Activated naive CD4-positive, alpha-beta T cell treated with anti-CD3 and anti-CD28 coated beads, Interleukin-2, amount 10 ng/mL, durations not matched to agents 7 days and 5 days (primary cell): ENCODE measurements around the gene GNAL.

Experiments
- CTCF ChIA-PET: fragments of 350-600 bp; sonication (Branson Sonifier 250); formaldehyde crosslinking; loops from one replicate; lab custom pipeline; 2021; ENCODE audit warnings: antibody characterized with exemption; lab: Charles Lee
- DNase-seq: peaks from one replicate; pipeline ENCODE4 v3.0.0-alpha.2; 2020
- H3K27ac Mint-ChIP-seq: one replicate; pipeline ENCODE4 v1.8.0; 2021; ENCODE audit warnings: mild to moderate bottlenecking, moderate library complexity, mixed read lengths
- H3K27me3 Mint-ChIP-seq: one replicate; pipeline ENCODE4 v1.8.0; 2021; ENCODE audit warnings: mild to moderate bottlenecking, mixed read lengths
- H3K36me3 Mint-ChIP-seq: one replicate; pipeline ENCODE4 v1.8.0; 2021; ENCODE audit warnings: mixed read lengths
- H3K4me1 Mint-ChIP-seq: one replicate; pipeline ENCODE4 v1.8.0; 2021; ENCODE audit warnings: mixed read lengths
- H3K4me3 Mint-ChIP-seq: one replicate; pipeline ENCODE4 v1.8.0; 2021; ENCODE audit warnings: mild to moderate bottlenecking, moderate library complexity, mixed read lengths
- H3K9me3 Mint-ChIP-seq: one replicate; pipeline ENCODE4 v1.8.0; 2021; ENCODE audit warnings: mixed read lengths

The GNAL gene

DNA sequence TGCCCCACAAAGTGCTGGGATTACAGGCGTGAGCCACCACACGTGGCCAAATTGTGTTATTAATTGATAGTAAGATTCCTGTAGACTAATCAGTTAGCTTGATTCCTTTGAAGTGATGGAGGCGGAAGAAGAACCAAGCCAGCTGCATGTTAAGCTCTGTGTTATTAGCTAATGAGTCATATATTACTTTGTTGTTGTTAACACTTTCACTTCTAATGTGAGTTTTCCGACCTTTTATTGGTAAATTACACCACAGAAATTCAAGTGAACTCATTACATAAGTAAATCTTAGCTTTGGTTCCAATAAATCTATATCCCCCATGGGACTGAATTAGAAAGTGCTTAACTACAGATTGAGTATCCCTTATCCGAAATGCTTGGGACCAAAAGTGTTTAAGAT, 182.4 kb downstream of the GNAL start:
- peaks cover under 1% of the 10 kb centered on the region for H3K27me3 Mint-ChIP-seq
- no peak for DNase-seq
- no peaks in the 10 kb centered on the region for H3K4me1 Mint-ChIP-seq
- H3K36me3 Mint-ChIP-seq, result peaks cover 2% of the 10 kb centered on the region
- H3K27ac Mint-ChIP-seq, result no peak overlapping the region
- CTCF ChIA-PET, result interaction anchor here (1.0 kb wide), 1 partner anchor 13 kb away, joined by 3 read pairs; no protein-coding TSS in a partner anchor
- H3K4me3 Mint-ChIP-seq, result no peak overlapping the region
- peaks cover 2% of the 10 kb centered on the region for H3K9me3 Mint-ChIP-seq

GRCh38 chr18:11872479-11873136, 183.5 kb downstream of the GNAL start:
- Mint-ChIP-seq H3K4me1 (no peaks in the 10 kb centered on the region), H3K4me3 (no peak overlapping the region), H3K36me3 (peaks cover 2% of the 10 kb centered on the region), H3K27ac (no peak overlapping the region), H3K27me3 (no peaks in the 10 kb centered on the region), H3K9me3 (peaks cover 2% of the 10 kb centered on the region)
- DNase-seq, result no peak
- CTCF ChIA-PET, result interaction anchor here (1.0 to 1.5 kb wide), 2 partner anchors 14 to 217 kb away, joined by 3 read pairs; no protein-coding TSS in a partner anchor

GRCh38 chr18:11873670-11874340, 184.7 kb downstream of the GNAL start:
- Mint-ChIP-seq H3K27ac (no peak overlapping the region), H3K9me3 (peaks cover 2% of the 10 kb centered on the region), H3K36me3 (peaks cover 2% of the 10 kb centered on the region), H3K4me1 (no peaks in the 10 kb centered on the region), H3K27me3 (no peaks in the 10 kb centered on the region), H3K4me3 (no peak overlapping the region)
- no peak for DNase-seq
- CTCF ChIA-PET, result interaction anchor here (1.5 kb wide), 1 partner anchor 13 kb away, joined by 3 read pairs; no protein-coding TSS in a partner anchor

DNA sequence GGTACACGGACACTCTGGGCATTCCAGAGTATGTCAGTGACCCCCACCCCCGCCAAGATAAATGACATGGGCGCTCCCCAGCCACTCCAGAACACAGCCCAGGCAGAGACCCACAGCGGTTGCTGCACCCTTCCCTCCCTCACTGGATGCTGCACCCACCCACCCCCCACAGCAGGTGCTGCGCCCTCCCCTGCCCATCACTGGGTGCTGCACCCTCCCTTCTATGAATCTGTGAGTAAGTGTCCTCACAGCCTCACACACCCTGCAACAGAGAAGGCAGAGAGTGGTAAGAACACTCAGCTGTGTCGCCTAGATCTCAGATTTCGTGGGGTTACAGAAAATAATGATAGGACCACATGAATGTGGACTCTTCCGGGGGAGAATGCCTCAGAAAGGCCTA, 185.6 kb downstream of the GNAL start:
- Mint-ChIP-seq H3K9me3 (peaks cover 2% of the 10 kb centered on the region), H3K4me3 (no peak overlapping the region), H3K4me1 (no peaks in the 10 kb centered on the region), H3K27me3 (no peaks in the 10 kb centered on the region), H3K36me3 (peaks cover 2% of the 10 kb centered on the region), H3K27ac (no peak overlapping the region)
- no peak for DNase-seq
- CTCF ChIA-PET, result no interaction called here

GRCh38 chr18:11877497-11878135, 188.6 kb downstream of the GNAL start:
- H3K27me3 Mint-ChIP-seq, result no peaks in the 10 kb centered on the region
- H3K4me1 Mint-ChIP-seq, result no peaks in the 10 kb centered on the region
- H3K36me3 Mint-ChIP-seq, result peaks cover 2% of the 10 kb centered on the region
- H3K9me3 Mint-ChIP-seq, result peaks cover 2% of the 10 kb centered on the region
- DNase-seq, result no peak
- CTCF ChIA-PET, result no interaction called here
- peak overlapping the region; percentile 28 for H3K27ac Mint-ChIP-seq
- no peak overlapping the region for H3K4me3 Mint-ChIP-seq

GRCh38 chr18:11880586-11881304, 191.7 kb downstream of the GNAL start:
- Mint-ChIP-seq H3K27me3 (no peaks in the 10 kb centered on the region), H3K27ac (no peak overlapping the region), H3K4me1 (no peaks in the 10 kb centered on the region), H3K9me3 (no peaks in the 10 kb centered on the region), H3K4me3 (no peak overlapping the region), H3K36me3 (peaks cover 13% of the 10 kb centered on the region)
- no peak for DNase-seq
- CTCF ChIA-PET, result no interaction called here

DNA sequence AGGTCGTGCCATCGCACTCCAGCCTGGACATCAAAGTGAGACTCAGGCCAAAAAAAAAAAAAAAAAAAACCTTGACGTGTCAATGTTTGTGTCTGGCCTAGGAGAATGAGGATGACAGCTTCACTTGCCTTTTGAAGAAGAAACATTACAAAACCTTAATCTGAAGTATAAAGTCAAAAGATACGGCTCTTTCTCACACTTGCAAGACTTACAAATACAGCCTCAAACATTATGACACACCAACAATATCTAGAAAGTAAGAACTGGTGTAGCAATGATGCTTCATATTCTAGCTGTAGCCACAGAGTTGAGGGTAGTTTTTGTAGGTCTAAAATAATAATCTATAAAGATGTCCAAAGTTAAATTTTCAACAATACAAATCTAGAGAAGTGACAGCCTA, 193.6 kb downstream of the GNAL start:
- no peak overlapping the region for H3K4me3 Mint-ChIP-seq
- H3K27ac Mint-ChIP-seq, result no peak overlapping the region
- peaks cover 20% of the 10 kb centered on the region for H3K36me3 Mint-ChIP-seq

GRCh38 chr18:11883153-11883552, 194.1 kb downstream of the GNAL start:
- CTCF ChIA-PET, result no interaction called here
- no peaks in the 10 kb centered on the region for H3K4me1 Mint-ChIP-seq
- H3K27ac Mint-ChIP-seq, result no peak overlapping the region
- H3K9me3 Mint-ChIP-seq, result no peaks in the 10 kb centered on the region
- no peaks in the 10 kb centered on the region for H3K27me3 Mint-ChIP-seq
- H3K4me3 Mint-ChIP-seq, result no peak overlapping the region
- no peak for DNase-seq
- peaks cover 20% of the 10 kb centered on the region for H3K36me3 Mint-ChIP-seq

More for the DNA sequence above, 193.6 kb downstream of the GNAL start:
- CTCF ChIA-PET, result interaction anchor here (0.6 kb wide), 1 partner anchor 9 kb away, joined by 3 read pairs; no protein-coding TSS in a partner anchor
- no peaks in the 10 kb centered on the region for H3K9me3 Mint-ChIP-seq
- no peak for DNase-seq
- H3K27me3 Mint-ChIP-seq, result no peaks in the 10 kb centered on the region
- H3K4me1 Mint-ChIP-seq, result no peaks in the 10 kb centered on the region

DNA sequence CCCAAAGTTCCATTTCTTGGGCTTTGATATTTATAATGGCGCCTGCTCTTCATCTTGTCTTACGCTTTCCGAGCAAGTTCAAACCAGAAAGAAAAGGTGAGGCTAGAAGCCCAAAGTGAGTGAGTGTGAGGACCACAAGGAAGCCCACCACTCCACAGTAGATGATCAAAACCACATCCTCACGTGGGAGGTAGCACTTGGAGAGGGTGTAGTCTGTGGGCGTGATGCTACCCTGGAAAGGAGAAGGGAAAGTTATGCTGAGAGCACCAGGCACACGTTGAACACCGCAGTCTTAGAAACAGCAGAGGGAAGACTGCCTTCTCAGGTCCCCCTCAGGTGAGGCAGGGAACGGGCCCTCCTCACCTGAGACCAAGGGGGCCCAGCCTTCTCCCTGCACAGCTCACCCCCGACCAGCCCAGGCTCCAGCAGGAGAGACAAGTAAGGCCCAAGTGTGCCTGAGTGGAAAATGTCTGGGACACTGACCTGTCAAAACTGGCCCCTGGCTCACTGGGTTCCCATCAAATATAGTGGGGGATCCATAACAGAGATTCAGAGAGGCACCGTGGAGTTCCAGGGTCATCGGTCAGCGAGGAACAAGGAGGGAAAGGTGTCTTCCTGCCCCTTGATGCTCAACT, 195.4 kb downstream of the GNAL start:
- no peaks in the 10 kb centered on the region for H3K9me3 Mint-ChIP-seq
- H3K36me3 Mint-ChIP-seq, result peaks cover 20% of the 10 kb centered on the region

GRCh38 chr18:11885278-11885947, 196.3 kb downstream of the GNAL start:
- no peaks in the 10 kb centered on the region for H3K4me1 Mint-ChIP-seq
- CTCF ChIA-PET, result no interaction called here
- no peaks in the 10 kb centered on the region for H3K27me3 Mint-ChIP-seq
- H3K9me3 Mint-ChIP-seq, result no peaks in the 10 kb centered on the region
- no peak overlapping the region for H3K27ac Mint-ChIP-seq
- no peak for DNase-seq
- no peak overlapping the region for H3K4me3 Mint-ChIP-seq
- H3K36me3 Mint-ChIP-seq, result peaks cover 24% of the 10 kb centered on the region

More for the DNA sequence above, 195.4 kb downstream of the GNAL start:
- no peaks in the 10 kb centered on the region for H3K27me3 Mint-ChIP-seq
- no peak overlapping the region for H3K27ac Mint-ChIP-seq
- no peak overlapping the region for H3K4me3 Mint-ChIP-seq
- no peaks in the 10 kb centered on the region for H3K4me1 Mint-ChIP-seq
- no peak for DNase-seq
- CTCF ChIA-PET, result no interaction called here

DNA sequence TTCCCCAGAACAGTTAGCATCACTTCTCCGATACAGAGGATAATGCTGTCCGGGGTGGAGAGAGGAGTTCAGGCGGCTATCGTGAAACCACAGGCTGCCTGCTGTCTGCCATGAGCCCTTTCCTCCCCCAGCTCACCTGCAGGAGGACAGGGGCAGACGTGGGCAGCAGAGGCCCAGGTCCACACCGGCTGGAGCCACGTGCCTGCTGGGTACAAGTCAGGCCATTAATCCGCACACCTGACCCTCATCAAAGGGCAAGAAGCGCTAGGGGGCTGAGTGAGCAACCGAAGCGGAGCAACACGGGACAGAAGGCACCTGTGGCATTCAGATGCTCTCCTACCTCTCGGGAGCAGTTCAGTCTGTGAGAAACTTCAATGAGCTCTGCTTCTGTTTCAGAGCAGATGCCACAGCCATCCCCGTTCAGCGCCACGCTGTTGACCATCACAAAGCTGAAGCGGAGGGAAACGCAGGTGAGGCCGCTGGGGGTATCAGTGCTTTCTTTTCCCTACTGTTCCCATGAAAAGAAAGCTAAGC, 197.6 kb downstream of the GNAL start:
- H3K27me3 Mint-ChIP-seq, result no peaks in the 10 kb centered on the region
- H3K9me3 Mint-ChIP-seq, result no peaks in the 10 kb centered on the region
- no peaks in the 10 kb centered on the region for H3K4me1 Mint-ChIP-seq
- peaks cover 26% of the 10 kb centered on the region for H3K36me3 Mint-ChIP-seq
- CTCF ChIA-PET, result interaction anchor here (1.3 kb wide), 1 partner anchor 14 kb away, joined by 3 read pairs; no protein-coding TSS in a partner anchor
- H3K27ac Mint-ChIP-seq, result no peak overlapping the region
- DNase-seq, result no peak
- no peak overlapping the region for H3K4me3 Mint-ChIP-seq

- Mint-ChIP-seq H3K4me1 (no peaks in the 10 kb centered on the region), H3K9me3 (no peaks in the 10 kb centered on the region), H3K36me3 (peaks cover 27% of the 10 kb centered on the region), H3K4me3 (no peak overlapping the region), H3K27me3 (no peaks in the 10 kb centered on the region), H3K27ac (no peak overlapping the region)
- CTCF ChIA-PET, result interaction anchor here (1.3 kb wide), 1 partner anchor 14 kb away, joined by 3 read pairs; no protein-coding TSS in a partner anchor
- no peak for DNase-seq
Measured at GRCh38 chr18:11887328-11888128, 198.5 kb downstream of the GNAL start.
